H9 (cell line): ENCODE results near the gene RNF5. TPM values are rescaled to one million over a fixed set of nuclear protein-coding genes. Genes with fewer than 3 reads are reported as not detected.
"Not testable (repeated sequence)": the region's sequence is repeated elsewhere in the genome, so short reads cannot be mapped to it uniquely, and the experiment has no call there.

Experiments used
- DNase-seq: peaks from one replicate; pipeline ENCODE4 v3.0.0-alpha.2; 2017
- H2AFZ ChIP-seq: one replicate; pipeline ENCODE4 v1.6.1; 2013; ENCODE audit warnings: mild to moderate bottlenecking, low read length, control low read depth, moderate library complexity
- H2AK5ac ChIP-seq: 2 replicates; pipeline ENCODE4 v1.6.1; 2013; ENCODE audit warnings: low read length, control low read depth, mixed read lengths; ENCODE audit not compliant: insufficient read length
- H2BK120ac ChIP-seq: one replicate; pipeline ENCODE4 v1.6.1; 2013; ENCODE audit warnings: low read depth, mild to moderate bottlenecking, low read length, control low read depth, inconsistent platforms; ENCODE audit not compliant: poor library complexity, severe bottlenecking
- H2BK12ac ChIP-seq: 2 replicates; pipeline ENCODE4 v1.6.1; 2013; ENCODE audit warnings: low read length, control low read depth, mixed read lengths, low read depth; ENCODE audit not compliant: insufficient read length
- H2BK15ac ChIP-seq: 2 replicates; pipeline ENCODE4 v1.6.1; 2013; ENCODE audit warnings: low read depth, low read length, control low read depth
- H2BK20ac ChIP-seq: one replicate; pipeline ENCODE4 v1.6.1; 2013; ENCODE audit warnings: low read depth, mild to moderate bottlenecking, low read length, control low read depth, inconsistent platforms; ENCODE audit not compliant: poor library complexity, severe bottlenecking
- H2BK5ac ChIP-seq: 2 replicates; pipeline ENCODE4 v1.6.1; 2013; ENCODE audit warnings: low read length, control low read depth, mixed read lengths; ENCODE audit not compliant: insufficient read length
- H3K14ac ChIP-seq: 2 replicates; pipeline ENCODE4 v1.6.1; 2013; ENCODE audit warnings: low read length, control low read depth; ENCODE audit not compliant: insufficient read depth
- H3K18ac ChIP-seq: 2 replicates; pipeline ENCODE4 v1.6.1; 2013; ENCODE audit warnings: low read depth, mild to moderate bottlenecking, mixed read lengths, low read length, control low read depth; ENCODE audit not compliant: insufficient read length
- H3K23ac ChIP-seq: 2 replicates; pipeline ENCODE4 v1.6.1; 2013; ENCODE audit warnings: low read length, control low read depth, mixed read lengths, low read depth; ENCODE audit not compliant: insufficient read length
- H3K23me2 ChIP-seq: 2 replicates; pipeline ENCODE4 v1.6.1; 2013; ENCODE audit warnings: low read depth, mild to moderate bottlenecking, mixed read lengths, low read length, control low read depth; ENCODE audit not compliant: insufficient read length, poor library complexity, severe bottlenecking
- H3K27ac ChIP-seq: 2 replicates; pipeline ENCODE4 v1.5.1; 2013; ENCODE audit warnings: low read length, control low read depth, mixed read lengths, low read depth; ENCODE audit not compliant: insufficient read length
- H3K27me3 ChIP-seq: 2 replicates; pipeline ENCODE4 v1.6.1; 2013; ENCODE audit warnings: low read length, control low read depth, inconsistent platforms; ENCODE audit not compliant: insufficient read depth
- H3K4ac ChIP-seq: 2 replicates; pipeline ENCODE4 v1.6.1; 2013; ENCODE audit warnings: low read depth, mild to moderate bottlenecking, control low read depth, inconsistent platforms, low read length, moderate library complexity
- H3K4me1 ChIP-seq: 2 replicates; pipeline ENCODE4 v1.6.1; 2013; ENCODE audit warnings: low read length, control low read depth, inconsistent platforms; ENCODE audit not compliant: insufficient read depth
- H3K4me2 ChIP-seq: 2 replicates; pipeline ENCODE4 v1.6.1; 2013; ENCODE audit warnings: low read length, control low read depth, mixed read lengths; ENCODE audit not compliant: insufficient read length, insufficient read depth
- H3K56ac ChIP-seq: 2 replicates; pipeline ENCODE4 v1.6.1; 2013; ENCODE audit warnings: low read depth, mild to moderate bottlenecking, mixed read lengths, low read length, control low read depth; ENCODE audit not compliant: insufficient read length
- H3K79me1 ChIP-seq: 2 replicates; pipeline ENCODE4 v1.6.1; 2013; ENCODE audit warnings: low read depth, mild to moderate bottlenecking, moderate library complexity, low read length, control low read depth, inconsistent platforms; ENCODE audit not compliant: insufficient read depth, poor library complexity, severe bottlenecking
- H3K79me2 ChIP-seq: 2 replicates; pipeline ENCODE4 v1.6.1; 2013; ENCODE audit warnings: low read length, control low read depth, inconsistent platforms; ENCODE audit not compliant: insufficient read depth
- H3K9ac ChIP-seq: 2 replicates; pipeline ENCODE4 v1.6.1; 2013; ENCODE audit warnings: low read length, control low read depth, mixed read lengths; ENCODE audit not compliant: insufficient read length; ENCODE audit errors: extremely low read depth
- H3K9me3 ChIP-seq: one replicate; pipeline ENCODE4 v1.6.1; 2013; ENCODE audit warnings: low read depth, low read length, inconsistent platforms; ENCODE audit not compliant: control insufficient read depth
- H3T11ph ChIP-seq: one replicate; pipeline ENCODE4 v1.6.1; 2013; ENCODE audit warnings: mild to moderate bottlenecking, low read length, control low read depth, inconsistent platforms
- H4K20me1 ChIP-seq: one replicate; pipeline ENCODE4 v1.6.1; 2013; ENCODE audit not compliant: control insufficient read depth, insufficient read length, insufficient read depth
- H4K5ac ChIP-seq: 2 replicates; pipeline ENCODE4 v1.6.1; 2013; ENCODE audit warnings: low read depth, mild to moderate bottlenecking, mixed read lengths, low read length, control low read depth; ENCODE audit not compliant: insufficient read length
- H4K8ac ChIP-seq: replicated peaks from 2 replicates; pipeline ENCODE4 v1.6.1; 2013; ENCODE audit warnings: low read length, control low read depth, mixed read lengths, low read depth; ENCODE audit not compliant: insufficient read length
- H4K91ac ChIP-seq: 2 replicates; pipeline ENCODE4 v1.6.1; 2013; ENCODE audit warnings: low read depth, mild to moderate bottlenecking, moderate library complexity, mixed read lengths, low read length, control low read depth; ENCODE audit not compliant: insufficient read length
- H3K27ac Mint-ChIP-seq, 3 experiments: 2 replicates in 2 of 3; 3 replicates in 1 of 3; pipeline ENCODE4 v1.8.0; 2020 to 2021; ENCODE audit warnings: mixed read lengths in 3 of 3, mild to moderate bottlenecking in 1 of 3, moderate library complexity in 1 of 3
- H3K27me3 Mint-ChIP-seq: 2 replicates; pipeline ENCODE4 v1.8.0; 2021; ENCODE audit warnings: low read depth, mild to moderate bottlenecking, moderate library complexity, mixed read lengths
- H3K36me3 Mint-ChIP-seq, 3 experiments: 2 replicates in 2 of 3; 3 replicates in 1 of 3; pipeline ENCODE4 v1.8.0; 2020 to 2021; ENCODE audit warnings: low read depth in 3 of 3, mixed read lengths in 3 of 3; ENCODE audit not compliant: insufficient read depth in 1 of 3
- H3K4me1 Mint-ChIP-seq, 2 experiments: 2 replicates each; pipeline ENCODE4 v1.8.0; 2020; ENCODE audit warnings: mixed read lengths in 2 of 2
- H3K4me3 Mint-ChIP-seq, 2 experiments: 2 replicates in 1 of 2; 3 replicates in 1 of 2; pipeline ENCODE4 v1.8.0; 2020 to 2021; ENCODE audit warnings: mild to moderate bottlenecking in 2 of 2, mixed read lengths in 2 of 2, moderate library complexity in 1 of 2
- H3K9me3 Mint-ChIP-seq, 2 experiments: 2 replicates in 1 of 2; 3 replicates in 1 of 2; pipeline ENCODE4 v1.8.0; 2020; ENCODE audit warnings: mild to moderate bottlenecking in 2 of 2, mixed read lengths in 2 of 2, moderate library complexity in 1 of 2
- WGBS: extraction: QIAGEN DNeasy Blood & Tissue Kit; methylation state at CpG from one replicate; pipeline ENCODE4 v1.1.7; 2013; ENCODE audit warnings: missing lambda C conversion rate, low lambda C conversion rate, mixed read lengths; ENCODE audit not compliant: insufficient read length; ENCODE audit errors: extremely low coverage; 5-methylcytosine and 5-hydroxymethylcytosine counted together
- total RNA-seq: library from RNA; stranded (reverse); gene quantifications from 2 replicates; pipeline ENCODE4 v1.2.1, GENCODE V29; 2021

Gene RNF5
- total RNA-seq, 1 experiment from 2014 or later, result 116 TPM

GRCh38 chr6:32186151-32186840, 8.1 kb downstream of the RNF5 start:
- H3K27ac ChIP-seq, H4K91ac ChIP-seq, H3K4ac ChIP-seq, H2AK5ac ChIP-seq, H3K9me3 Mint-ChIP-seq, H3K9ac ChIP-seq, H3K27me3 Mint-ChIP-seq, H3K4me2 ChIP-seq, H4K5ac ChIP-seq, H3K27me3 ChIP-seq, H3K56ac ChIP-seq, H3K4me1 ChIP-seq, DNase-seq, H3K9me3 ChIP-seq, H3K14ac ChIP-seq, H2AFZ ChIP-seq, H3T11ph ChIP-seq, H2BK5ac ChIP-seq, H2BK15ac ChIP-seq, H2BK120ac ChIP-seq, H4K20me1 ChIP-seq, H2BK12ac ChIP-seq, H4K8ac ChIP-seq, H3K18ac ChIP-seq, H3K79me1 ChIP-seq, H3K23ac ChIP-seq, H3K23me2 ChIP-seq, H3K79me2 ChIP-seq, H2BK20ac ChIP-seq: not testable (repeated sequence)
- WGBS, result no CpG with 5 or more reads among the region's 10 CpGs
- H3K4me1 Mint-ChIP-seq, result peaks cover 24 to 38% of the 10 kb centered on the region in 2 experiments
- H3K36me3 Mint-ChIP-seq, result peaks cover 14 to 62% (median 48%) of the 10 kb centered on the region in 3 experiments; a peak in 6 of 7 replicates
- peak overlapping the region in 1 of 2 experiments; percentile 56; a peak in 2 of 5 replicates for H3K4me3 Mint-ChIP-seq
- peak overlapping the region; percentile 32 to 90 (median 75); a peak in 5 of 7 replicates for H3K27ac Mint-ChIP-seq
